ENCODE results near the gene SPAG6. TPM values are rescaled to one million over a fixed set of nuclear protein-coding genes. Genes with fewer than 3 reads are reported as not detected.

SPAG6 gene
- total RNA-seq (2022) (0.79 and 0.81 TPM in 2 replicates), Bru-seq, nascent RNA (percentile 36 among the genes with signal in this experiment), BruChase-seq, experiment 1, labeled RNA remaining after a 2-hour chase (percentile 35 among the genes with signal in this experiment), BruChase-seq, experiment 2, labeled RNA remaining after a 6-hour chase (percentile 33 among the genes with signal in this experiment)
- long read RNA-seq: 0 reads

- Histone ChIP-seq H3K27me3 (replicated peaks; ENCODE audit: control insufficient read depth, insufficient read depth, low read length) (no peaks in the 10 kb centered on the region; the same call in 1 of the 2 replicates), H3K36me3 (ENCODE audit: control insufficient read depth, insufficient read depth, low read length) (no peaks in the 10 kb centered on the region), H3K4me1 (no peaks in the 10 kb centered on the region; the same call in 1 of the 2 replicates), H3K9me3 (no peaks in the 10 kb centered on the region), H3K4me3 (ENCODE audit: low read depth, low read length) (no peak within 1 kb of the TSS)
- ChIA-PET CTCF (no interaction called here), POLR2A (no interaction called here)
- Mint-ChIP-seq H3K4me3 (ENCODE audit: unreplicated experiment) (no peak within 1 kb of the TSS), H3K4me1 (ENCODE audit: low read depth, unreplicated experiment) (peaks cover 7% of the 10 kb centered on the region), H3K27me3 (ENCODE audit: insufficient read depth, unreplicated experiment) (peaks cover 5% of the 10 kb centered on the region), H3K9me3 (ENCODE audit: unreplicated experiment) (peaks cover 10% of the 10 kb centered on the region), H3K27ac (ENCODE audit: unreplicated experiment) (no peak within 1 kb of the TSS), H3K36me3 (ENCODE audit: insufficient read depth, unreplicated experiment) (no peaks in the 10 kb centered on the region)
- no TSS peak for BruUV-seq (replicated peaks)
- no peak for DNase-seq
- TF ChIP-seq CTCF (IDR thresholded peaks at IDR 0.05; ENCODE audit: insufficient read depth in 1 of 2, low read depth in 1 of 2, low read length in 1 of 2, severe bottlenecking in 1 of 2, unreplicated experiment in 1 of 2): no peak
- intact Hi-C loops (cut with micrococcal nuclease; ENCODE audit: unreplicated experiment): no loop called here
Observed at GRCh38 chr10:22345301-22346095, at the start of gene SPAG6. Gene SPAG6, plus strand, starts transcription at chr10:22345496. Its CDS starts 116 bp downstream, at chr10:22345612.

DNA sequence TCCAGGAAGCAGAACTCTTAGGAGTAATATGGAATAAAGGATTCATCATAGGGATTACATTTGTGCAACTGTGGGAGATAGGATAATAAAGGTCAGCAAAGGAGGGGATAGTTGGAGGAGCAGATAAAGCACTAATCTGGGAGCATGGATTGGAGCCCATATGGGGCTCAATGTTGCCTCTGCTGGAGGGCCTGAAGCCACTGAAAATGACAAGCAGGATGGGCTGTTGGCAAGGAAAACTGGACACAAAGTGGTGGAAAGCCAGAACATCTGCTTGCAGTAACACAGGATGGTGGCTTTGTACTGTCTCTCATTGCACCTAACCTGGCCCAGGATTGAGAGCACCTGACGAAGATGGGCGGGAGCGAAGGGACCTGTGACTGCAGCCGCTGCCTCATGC, 44.1 kb upstream of the SPAG6 start:
- POLR2A ChIA-PET: no interaction called here
- H3K27me3 ChIP-seq (replicated peaks; ENCODE audit: control insufficient read depth, insufficient read depth, low read length): no peaks in the 10 kb centered on the region
- H3K4me1 ChIP-seq: no peaks in the 10 kb centered on the region
- H3K27me3 Mint-ChIP-seq (ENCODE audit: insufficient read depth, unreplicated experiment): peaks cover 2% of the 10 kb centered on the region
- no peak overlapping the region for H3K27ac Mint-ChIP-seq (ENCODE audit: unreplicated experiment)
- no peaks in the 10 kb centered on the region for H3K9me3 ChIP-seq
- H3K4me1 Mint-ChIP-seq (ENCODE audit: low read depth, unreplicated experiment): no peaks in the 10 kb centered on the region
- intact Hi-C loops (cut with micrococcal nuclease; ENCODE audit: unreplicated experiment): no loop called here
- no peak overlapping the region for H3K4me3 Mint-ChIP-seq (ENCODE audit: unreplicated experiment)
- peak in 1 of 2 experiments; percentile 46 for TF ChIP-seq CTCF (IDR thresholded peaks at IDR 0.05; ENCODE audit: insufficient read depth in 1 of 2, low read depth in 1 of 2, low read length in 1 of 2, severe bottlenecking in 1 of 2, unreplicated experiment in 1 of 2)
- CTCF ChIA-PET: no interaction called here
- H3K36me3 Mint-ChIP-seq (ENCODE audit: insufficient read depth, unreplicated experiment): no peaks in the 10 kb centered on the region
- DNase-seq: peak in 1 of 2 experiments; percentile 19
- H3K4me3 ChIP-seq (ENCODE audit: low read depth, low read length): no peak overlapping the region
- no peaks in the 10 kb centered on the region for H3K9me3 Mint-ChIP-seq (ENCODE audit: unreplicated experiment)
- no TSS peak for BruUV-seq (replicated peaks)
- no peaks in the 10 kb centered on the region for H3K36me3 ChIP-seq (ENCODE audit: control insufficient read depth, insufficient read depth, low read length)

DNA sequence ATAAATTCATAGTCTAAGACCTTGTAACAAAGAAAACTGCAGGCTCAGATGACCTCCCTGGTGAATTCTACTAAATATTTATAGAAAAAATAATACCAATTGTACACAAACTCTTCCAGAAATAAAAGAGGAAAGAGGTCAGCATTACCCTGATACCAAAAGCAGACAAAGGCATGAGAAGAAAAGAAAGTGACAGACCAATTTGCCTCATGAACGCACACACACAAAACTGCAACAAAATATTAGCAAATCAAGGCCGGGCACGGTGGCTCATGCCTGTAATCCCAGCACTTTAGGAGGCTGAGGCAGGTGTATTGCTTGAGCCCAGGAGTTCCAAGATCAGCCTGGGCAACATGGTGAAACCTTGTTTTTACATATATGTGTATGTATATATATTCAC, 41.8 kb upstream of the SPAG6 start:
- no peak for DNase-seq
- Histone ChIP-seq H3K9me3 (no peaks in the 10 kb centered on the region), H3K4me1 (no peaks in the 10 kb centered on the region), H3K36me3 (ENCODE audit: control insufficient read depth, insufficient read depth, low read length) (no peaks in the 10 kb centered on the region), H3K27me3 (replicated peaks; ENCODE audit: control insufficient read depth, insufficient read depth, low read length) (no peaks in the 10 kb centered on the region), H3K4me3 (ENCODE audit: low read depth, low read length) (no peak overlapping the region)
- Mint-ChIP-seq H3K9me3 (ENCODE audit: unreplicated experiment) (no peaks in the 10 kb centered on the region), H3K4me3 (ENCODE audit: unreplicated experiment) (no peak overlapping the region), H3K36me3 (ENCODE audit: insufficient read depth, unreplicated experiment) (no peaks in the 10 kb centered on the region), H3K27me3 (ENCODE audit: insufficient read depth, unreplicated experiment) (no peaks in the 10 kb centered on the region), H3K27ac (ENCODE audit: unreplicated experiment) (no peak overlapping the region), H3K4me1 (ENCODE audit: low read depth, unreplicated experiment) (no peaks in the 10 kb centered on the region)
- BruUV-seq (replicated peaks): no TSS peak
- no peak for TF ChIP-seq CTCF (IDR thresholded peaks at IDR 0.05; ENCODE audit: insufficient read depth in 1 of 2, low read depth in 1 of 2, low read length in 1 of 2, severe bottlenecking in 1 of 2, unreplicated experiment in 1 of 2)
- intact Hi-C loops (cut with micrococcal nuclease; ENCODE audit: unreplicated experiment): no loop called here
- CTCF ChIA-PET: no interaction called here
- POLR2A ChIA-PET: no interaction called here

All from Caco-2 (cell line).